ENCODE results near the gene PRSS50.

DNA sequence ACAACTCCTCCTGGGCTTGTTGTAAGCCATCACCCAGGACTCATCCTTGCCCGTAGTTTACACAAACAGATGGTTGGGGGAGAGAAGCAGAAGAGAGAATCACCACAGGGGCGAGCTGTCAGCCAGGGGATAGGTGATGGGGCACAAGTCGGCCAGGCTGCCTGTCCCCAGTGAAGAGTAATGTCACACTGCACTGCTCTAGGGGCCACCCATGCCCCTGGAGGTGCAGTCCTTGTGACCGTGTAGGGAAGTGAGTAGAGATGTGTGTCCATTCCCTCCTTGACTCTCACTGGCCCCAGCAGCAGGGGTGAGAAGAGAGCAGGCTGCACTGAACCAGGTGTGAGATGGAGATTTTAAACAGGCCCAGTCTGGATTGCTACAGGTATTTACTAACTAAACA, 17.1 kb upstream of the PRSS50 start:
- no peak for TF ChIP-seq CTCF (IDR thresholded peaks at IDR 0.05)
- no peak for TF ChIP-seq EP300 (IDR thresholded peaks at IDR 0.05)
